Astrocyte of the cerebellum (primary cell): ENCODE measurements around the gene PIP5K1C.
"Not testable (repeated sequence)": the region's sequence is repeated elsewhere in the genome, so short reads cannot be mapped to it uniquely, and the experiment has no call there.

Source experiments
- DNase-seq: peaks from one replicate; pipeline ENCODE4 v3.0.0-alpha.2; 2011; ENCODE audit warnings: low read depth
- H3K4me3 ChIP-seq: 2 replicates; pipeline ENCODE4 v1.5.1; 2011; ENCODE audit warnings: mild to moderate bottlenecking, low read depth, low read length, moderate library complexity
- CTCF ChIP-seq: IDR thresholded peaks from 2 replicates; pipeline ENCODE4 v1.5.1; 2012; ENCODE audit warnings: low read length, low read depth, moderate library complexity, mild to moderate bottlenecking; ENCODE audit errors: missing control alignments
- in situ Hi-C: cut with HindIII; loops from 2 replicates; pipeline ENCODE4 v1.10.0; 2017; ENCODE audit warnings: low sequenced_read_pairs

PIP5K1C gene

GRCh38 chr19:3632739-3633558 lies 67.3 kb downstream of the PIP5K1C start:
- no peak overlapping the region for H3K4me3 ChIP-seq
- TF ChIP-seq CTCF = no peak
- in situ Hi-C loops = no loop called here
- DNase-seq = no peak

GRCh38 chr19:3632098-3632497 lies 68.2 kb downstream of the PIP5K1C start:
- no peak for DNase-seq
- in situ Hi-C loops = no loop called here
- H3K4me3 ChIP-seq = no peak overlapping the region
- no peak for TF ChIP-seq CTCF

- in situ Hi-C loops = no loop called here
- TF ChIP-seq CTCF = no peak
- no peak for DNase-seq
- H3K4me3 ChIP-seq = no peak overlapping the region
Measured at GRCh38 chr19:3631053-3631861, 69.0 kb downstream of the PIP5K1C start.

GRCh38 chr19:3628766-3629165 lies 71.5 kb downstream of the PIP5K1C start:
- DNase-seq, in situ Hi-C loops: not testable (repeated sequence)

GRCh38 chr19:3627351-3627723 lies 72.9 kb downstream of the PIP5K1C start:
- in situ Hi-C loops = no loop called here
- no peak for DNase-seq
- no peak for TF ChIP-seq CTCF
- H3K4me3 ChIP-seq = peak overlapping the region; percentile 94

More at GRCh38 chr19:3628766-3629165, 71.5 kb downstream of the PIP5K1C start:
- H3K4me3 ChIP-seq = not testable (repeated sequence)

- in situ Hi-C loops = no loop called here
- TF ChIP-seq CTCF = no peak
- peak; percentile 93 for DNase-seq
- peak within 1 kb of the TSS; percentile 94 for H3K4me3 ChIP-seq
Measured at GRCh38 chr19:3626473-3627350, 73.6 kb downstream of the PIP5K1C start, which contains the start of gene CACTIN. Gene CACTIN, minus strand, starts transcription at chr19:3626790. Its CDS starts 28 bp downstream, at chr19:3626762.
